ENCODE data around the gene LGALS4. TPM values are rescaled to one million over a fixed set of nuclear protein-coding genes. Genes with fewer than 3 reads are reported as not detected.
"Not testable (repeated sequence)": the region's sequence is repeated elsewhere in the genome, so short reads cannot be mapped to it uniquely, and the experiment has no call there.

LGALS4 gene
- total RNA-seq, 1 experiment from 2014 or later, result not detected

DNA sequence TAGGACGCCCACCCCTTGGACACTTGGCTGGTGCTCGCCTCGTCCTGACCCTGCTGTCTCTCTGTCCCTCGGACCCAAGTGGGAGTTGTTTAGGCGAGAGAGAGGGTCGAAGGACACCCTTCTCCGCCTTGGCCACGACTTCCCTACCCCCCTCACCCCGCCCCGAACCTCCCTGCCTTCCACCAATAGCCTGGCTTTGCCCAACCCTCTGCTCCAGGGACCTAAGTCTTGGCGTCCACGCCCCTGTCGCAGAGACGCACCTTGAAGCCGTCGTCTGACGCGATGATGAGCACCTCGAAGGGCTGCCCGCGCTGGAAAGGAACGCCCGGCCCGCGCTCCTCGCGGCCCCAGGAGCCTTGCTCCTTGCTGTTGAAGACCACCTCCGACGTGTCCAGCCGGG lies 41.2 kb downstream of the LGALS4 start:
- H3K4me3 ChIP-seq; H3K9me3 ChIP-seq (replicated peaks); DNase-seq (ENCODE audit: low read depth in 1 of 2, low spot score in 2 of 2); H3K36me3 ChIP-seq; H3K4me1 ChIP-seq (replicated peaks); H3K27ac ChIP-seq; H3K27me3 ChIP-seq (replicated peaks): not testable (repeated sequence)

DNA sequence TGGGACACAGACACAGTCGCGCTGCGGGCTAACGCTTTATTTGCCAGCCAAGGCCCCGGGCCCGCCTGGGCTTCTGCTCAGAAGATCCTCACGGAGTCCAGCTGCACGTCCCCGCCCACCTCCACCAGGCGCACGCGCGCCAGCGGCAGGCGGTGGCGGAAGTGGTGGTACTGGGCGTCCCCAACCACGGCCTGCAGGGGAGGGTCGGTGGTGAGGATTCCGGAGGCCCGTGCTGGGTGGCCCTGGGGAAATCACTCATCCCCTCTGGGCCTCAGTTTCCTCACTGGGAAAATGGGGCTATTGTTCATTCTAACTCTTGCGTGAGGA lies 41.8 kb downstream of the LGALS4 start:
- not testable (repeated sequence) for H3K9me3 ChIP-seq (replicated peaks); H3K4me1 ChIP-seq (replicated peaks); H3K4me3 ChIP-seq; DNase-seq (ENCODE audit: low read depth in 1 of 2, low spot score in 2 of 2); H3K36me3 ChIP-seq; H3K27me3 ChIP-seq (replicated peaks); H3K27ac ChIP-seq

DNA sequence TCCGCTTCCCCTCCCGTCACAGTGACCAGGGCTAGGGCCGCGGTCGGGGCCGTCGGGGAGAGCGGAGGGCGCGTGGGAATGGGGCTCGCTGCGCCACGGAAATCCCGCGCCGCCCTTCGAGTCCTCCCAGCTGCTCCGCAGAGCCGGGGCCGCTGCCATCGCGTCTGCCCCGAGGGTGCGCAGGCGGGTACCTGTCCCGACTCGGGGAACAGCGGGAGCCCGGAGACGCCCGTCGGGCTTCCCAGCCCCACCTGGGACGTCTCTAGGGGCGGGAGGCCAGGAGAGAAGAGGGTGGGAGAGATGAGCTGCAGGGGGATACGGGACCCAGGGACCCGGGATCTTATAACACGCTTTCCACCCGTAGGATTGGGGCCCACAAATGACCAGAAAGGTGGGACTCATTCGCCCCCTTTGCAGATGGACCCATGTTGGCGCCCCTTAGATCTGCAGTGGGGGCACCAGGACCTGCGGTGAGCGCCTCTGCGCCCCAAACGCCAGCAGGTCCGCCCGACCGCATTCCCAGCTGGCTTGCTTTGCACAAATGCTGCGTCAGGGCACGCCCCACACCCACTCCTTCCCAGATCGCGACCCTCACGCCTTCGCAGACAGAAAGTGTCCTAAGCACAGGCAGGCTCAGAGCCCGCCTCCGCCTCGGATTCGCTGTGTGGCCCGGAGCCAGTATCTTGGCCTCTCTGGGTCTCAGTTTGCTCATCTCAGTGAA lies 42.4 kb downstream of the LGALS4 start:
- not testable (repeated sequence) for H3K9me3 ChIP-seq (replicated peaks); H3K4me3 ChIP-seq; H3K27me3 ChIP-seq (replicated peaks); DNase-seq (ENCODE audit: low read depth in 1 of 2, low spot score in 2 of 2); H3K27ac ChIP-seq; H3K36me3 ChIP-seq; H3K4me1 ChIP-seq (replicated peaks)

DNA sequence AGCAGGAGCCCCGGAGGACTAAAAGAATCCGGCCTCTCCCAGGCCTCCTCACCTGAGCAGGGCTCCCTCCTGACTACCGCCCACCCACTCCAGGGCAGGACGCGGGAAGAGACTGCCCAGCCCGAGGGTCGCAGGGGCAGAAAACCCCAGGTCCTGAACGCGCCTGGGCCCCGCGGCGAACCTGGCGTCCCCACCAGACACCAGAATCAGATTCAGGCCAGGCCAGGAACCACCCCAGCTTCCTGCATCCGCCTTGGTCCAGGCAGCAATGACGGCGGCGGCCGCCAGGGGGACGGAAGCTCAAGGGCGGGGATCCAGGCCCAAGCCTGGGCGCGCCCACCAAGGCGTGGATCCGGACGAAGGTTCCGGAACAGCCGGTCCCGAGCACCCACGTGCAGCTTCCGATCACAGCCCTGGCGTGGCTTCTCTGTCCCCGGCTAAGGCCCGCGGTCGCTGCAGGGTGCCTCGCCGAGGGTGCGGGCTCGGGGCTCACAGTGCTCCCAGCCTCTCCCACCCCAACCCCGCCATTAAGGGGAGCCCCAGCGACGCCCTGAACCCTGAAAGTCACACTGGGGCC lies 43.0 kb downstream of the LGALS4 start:
- peak; percentile 28 to 72 for DNase-seq (ENCODE audit: low read depth in 1 of 2, low spot score in 2 of 2)
- H3K27ac ChIP-seq, result no peak overlapping the region
- no peak overlapping the region for H3K4me3 ChIP-seq

DNA sequence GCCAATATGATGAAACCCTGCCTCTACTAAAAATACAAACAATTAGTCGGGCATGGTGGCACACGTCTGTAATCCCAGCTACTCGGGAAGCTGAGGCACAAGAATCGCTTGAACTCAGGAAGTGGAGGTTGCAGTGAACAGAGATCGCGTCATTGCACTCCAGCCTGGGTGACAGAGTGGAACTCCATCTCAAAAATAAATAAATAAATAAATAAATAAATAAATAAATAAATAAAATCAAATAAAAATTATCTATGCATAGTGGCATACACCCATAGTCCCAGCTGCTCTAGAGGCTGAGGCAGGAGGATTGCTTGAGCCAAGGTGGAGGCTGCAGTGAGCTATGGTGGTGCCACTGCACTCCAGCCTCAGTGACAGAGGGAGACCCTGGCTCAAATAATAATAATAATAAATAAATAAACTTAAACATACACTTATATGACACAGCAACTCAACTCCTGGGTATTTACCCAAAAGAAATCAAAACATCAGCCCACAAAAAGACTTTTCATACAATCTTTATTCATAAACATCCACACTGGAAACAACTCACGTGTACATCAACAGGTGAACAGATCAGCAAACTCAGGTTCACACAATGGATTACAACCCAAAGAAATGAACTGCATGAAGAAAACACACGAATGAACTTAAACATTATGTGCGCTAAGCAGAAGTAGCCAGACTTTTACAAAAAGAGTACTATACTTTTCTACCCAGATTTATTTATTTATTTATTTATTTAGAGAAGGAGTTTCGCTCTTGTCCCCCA lies 46.3 kb downstream of the LGALS4 start:
- Histone ChIP-seq H3K36me3 (no peaks in the 10 kb centered on the region), H3K9me3 (replicated peaks) (no peaks in the 10 kb centered on the region), H3K4me3 (no peak overlapping the region), H3K27ac (no peak overlapping the region), H3K27me3 (replicated peaks) (no peaks in the 10 kb centered on the region), H3K4me1 (replicated peaks) (peaks cover 6% of the 10 kb centered on the region; the same call in 1 of the 2 replicates)
- no peak for DNase-seq (ENCODE audit: low read depth in 1 of 2, low spot score in 2 of 2)

More for the DNA sequence above, 43.0 kb downstream of the LGALS4 start:
- no peaks in the 10 kb centered on the region for H3K9me3 ChIP-seq (replicated peaks)
- H3K4me1 ChIP-seq (replicated peaks), result peaks cover 6% of the 10 kb centered on the region; the same call in 1 of the 2 replicates
- no peaks in the 10 kb centered on the region for H3K27me3 ChIP-seq (replicated peaks)
- no peaks in the 10 kb centered on the region for H3K36me3 ChIP-seq

DNA sequence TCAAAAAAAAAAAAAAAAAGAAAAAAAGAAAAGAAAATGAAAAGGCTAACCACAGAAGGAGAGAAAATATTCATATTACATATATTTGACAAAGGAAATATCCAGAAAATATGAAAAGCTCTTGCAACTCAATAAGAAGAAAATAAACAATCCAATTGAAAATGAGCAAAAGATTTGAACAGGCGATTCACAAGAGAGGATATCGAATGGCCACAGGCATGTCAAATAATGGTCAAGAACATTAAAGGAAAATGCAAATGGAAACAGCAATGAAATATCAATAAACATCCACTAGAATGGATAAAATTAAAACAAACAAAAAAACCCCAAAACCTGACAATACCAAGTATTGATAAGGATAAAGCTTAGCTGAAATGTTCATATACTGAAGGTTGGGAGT lies 47.5 kb downstream of the LGALS4 start:
- no peak overlapping the region for H3K4me3 ChIP-seq
- H3K36me3 ChIP-seq, result no peaks in the 10 kb centered on the region
- DNase-seq (ENCODE audit: low read depth in 1 of 2, low spot score in 2 of 2), result no peak
- peaks cover 6% of the 10 kb centered on the region; the same call in 1 of the 2 replicates for H3K4me1 ChIP-seq (replicated peaks)
- no peaks in the 10 kb centered on the region for H3K9me3 ChIP-seq (replicated peaks)
- H3K27ac ChIP-seq, result no peak overlapping the region
- no peaks in the 10 kb centered on the region for H3K27me3 ChIP-seq (replicated peaks)

DNA sequence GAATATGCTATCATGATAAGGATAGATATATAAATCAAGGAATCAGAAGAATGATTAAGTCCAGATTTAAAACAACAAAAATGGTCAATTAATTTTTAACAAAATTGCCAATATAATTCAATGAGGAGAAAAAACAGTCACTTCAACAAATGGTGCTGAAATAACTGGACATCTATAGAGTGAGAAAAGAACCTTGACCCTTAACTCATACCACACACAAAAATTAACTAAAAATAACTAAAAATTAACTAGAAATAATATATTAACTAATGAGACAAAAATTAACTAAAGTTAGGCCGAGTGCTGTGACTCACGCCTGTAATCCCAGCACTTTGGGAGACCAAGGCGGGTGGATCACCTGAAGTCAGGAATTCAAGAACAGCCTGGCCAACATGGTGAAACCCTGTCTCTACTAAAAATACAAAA lies 48.9 kb downstream of the LGALS4 start:
- no peak overlapping the region for H3K27ac ChIP-seq
- no peaks in the 10 kb centered on the region for H3K27me3 ChIP-seq (replicated peaks)
- no peak for DNase-seq (ENCODE audit: low read depth in 1 of 2, low spot score in 2 of 2)
- H3K36me3 ChIP-seq, result no peaks in the 10 kb centered on the region
- H3K4me3 ChIP-seq, result no peak overlapping the region
- H3K9me3 ChIP-seq (replicated peaks), result no peaks in the 10 kb centered on the region
- H3K4me1 ChIP-seq (replicated peaks), result no peaks in the 10 kb centered on the region

DNA sequence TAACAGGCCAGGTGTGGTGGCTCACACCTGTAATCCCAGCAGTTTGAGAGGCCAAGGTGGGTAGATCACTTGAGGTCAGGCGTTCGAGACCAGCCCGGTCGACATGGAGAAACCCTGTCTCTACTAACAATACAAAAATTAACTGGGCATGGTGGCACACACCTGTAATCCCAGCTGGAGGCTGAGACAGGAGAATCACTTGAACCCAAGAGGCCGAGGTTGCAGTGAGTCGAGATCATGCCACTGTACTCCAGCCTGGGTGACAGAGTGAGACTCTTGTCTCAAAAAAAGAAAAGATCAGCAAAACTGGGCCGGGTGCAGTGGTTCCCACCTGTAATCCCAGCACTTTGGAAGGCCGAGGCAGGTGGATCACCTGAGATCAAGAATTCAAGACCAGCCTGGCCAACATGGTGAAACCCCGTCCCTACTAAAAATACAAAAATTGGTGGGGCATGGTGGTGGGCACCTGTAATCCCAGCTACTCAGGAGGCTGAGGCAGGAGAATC lies 50.8 kb downstream of the LGALS4 start:
- not testable (repeated sequence) for H3K4me3 ChIP-seq; H3K36me3 ChIP-seq; H3K9me3 ChIP-seq (replicated peaks); H3K27me3 ChIP-seq (replicated peaks); H3K4me1 ChIP-seq (replicated peaks); H3K27ac ChIP-seq; DNase-seq (ENCODE audit: low read depth in 1 of 2, low spot score in 2 of 2)

DNA sequence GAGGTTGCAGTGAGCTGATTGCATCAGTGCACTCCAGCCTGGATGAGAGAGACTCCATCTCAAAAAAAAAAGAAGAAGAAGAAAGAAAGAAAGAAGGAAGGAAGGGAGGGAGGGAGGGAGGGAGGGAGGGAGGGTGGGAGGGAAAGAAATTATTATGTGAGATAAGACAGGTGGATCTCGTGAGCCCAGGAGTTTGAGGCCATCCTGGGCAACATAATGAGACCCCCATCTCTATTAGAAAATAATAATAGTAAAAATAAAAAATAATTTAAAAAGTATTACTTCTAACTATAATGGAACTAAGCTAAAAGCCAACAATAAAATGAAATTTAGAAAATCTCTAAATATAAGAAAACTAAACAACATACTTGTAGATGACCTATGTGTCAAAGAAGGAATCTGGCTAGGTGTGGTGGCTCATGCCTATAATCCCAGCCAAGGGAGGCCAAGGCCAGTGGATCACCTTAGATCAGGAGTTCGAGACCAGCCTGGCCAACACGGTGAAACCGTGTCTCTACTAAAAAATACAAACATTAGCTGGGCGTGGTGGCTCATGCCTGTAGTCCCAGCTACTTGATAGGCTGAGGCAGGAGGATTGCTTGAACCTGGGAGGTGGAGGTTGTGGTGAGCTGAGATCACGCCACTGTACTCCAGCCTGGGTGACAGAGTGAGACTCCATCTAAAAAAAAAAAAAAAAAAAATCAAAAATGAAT lies 51.8 kb downstream of the LGALS4 start:
- H3K36me3 ChIP-seq; H3K4me3 ChIP-seq; DNase-seq (ENCODE audit: low read depth in 1 of 2, low spot score in 2 of 2); H3K27ac ChIP-seq; H3K9me3 ChIP-seq (replicated peaks); H3K4me1 ChIP-seq (replicated peaks); H3K27me3 ChIP-seq (replicated peaks): not testable (repeated sequence)

DNA sequence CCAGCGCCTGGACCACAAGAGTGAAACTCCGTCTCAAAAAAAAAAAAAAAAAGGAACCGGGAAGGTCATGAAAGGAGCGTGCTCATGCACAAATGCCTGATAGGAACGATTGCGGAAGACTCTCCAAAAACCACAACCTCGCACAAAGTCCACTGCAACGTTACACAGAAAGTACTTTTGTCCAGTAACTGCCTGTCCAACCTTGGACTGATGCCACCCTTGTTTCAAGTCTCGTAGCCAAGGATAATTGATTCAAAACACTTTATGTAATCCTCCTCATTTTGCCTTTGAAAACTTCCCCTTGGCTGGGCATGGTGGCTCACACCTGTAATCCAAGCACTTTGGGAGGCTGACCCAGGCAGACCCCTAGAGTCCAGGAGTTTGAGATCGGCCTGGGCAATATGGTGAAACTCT lies 53.1 kb downstream of the LGALS4 start:
- H3K4me3 ChIP-seq, result no peak overlapping the region

DNA sequence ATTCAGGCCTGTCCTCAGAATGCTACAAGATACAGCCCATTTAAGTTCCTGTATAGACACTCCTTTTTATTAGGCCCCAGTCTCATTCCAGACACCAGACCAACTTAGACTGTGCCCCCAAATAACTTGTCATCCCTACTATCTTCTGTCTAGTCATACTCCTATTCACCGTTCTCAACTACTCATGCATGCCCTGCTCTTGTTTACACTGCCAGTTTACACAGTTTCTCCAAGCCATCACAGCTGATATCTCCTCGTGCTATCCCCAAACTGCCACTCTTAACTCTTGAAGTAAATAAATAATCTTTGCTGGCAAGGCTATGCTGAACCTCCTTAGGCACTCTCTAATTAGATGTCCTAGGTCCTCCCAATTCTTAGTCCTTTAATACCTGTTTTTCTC lies 58.5 kb downstream of the LGALS4 start:
- not testable (repeated sequence) for H3K36me3 ChIP-seq; H3K9me3 ChIP-seq (replicated peaks); H3K4me3 ChIP-seq; H3K4me1 ChIP-seq (replicated peaks); H3K27ac ChIP-seq; H3K27me3 ChIP-seq (replicated peaks); DNase-seq (ENCODE audit: low read depth in 1 of 2, low spot score in 2 of 2)

More for the DNA sequence above, 53.1 kb downstream of the LGALS4 start:
- H3K4me1 ChIP-seq (replicated peaks), result no peaks in the 10 kb centered on the region
- H3K36me3 ChIP-seq, result no peaks in the 10 kb centered on the region
- no peak overlapping the region for H3K27ac ChIP-seq
- H3K27me3 ChIP-seq (replicated peaks), result no peaks in the 10 kb centered on the region
- H3K9me3 ChIP-seq (replicated peaks), result no peaks in the 10 kb centered on the region
- DNase-seq (ENCODE audit: low read depth in 1 of 2, low spot score in 2 of 2), result no peak

DNA sequence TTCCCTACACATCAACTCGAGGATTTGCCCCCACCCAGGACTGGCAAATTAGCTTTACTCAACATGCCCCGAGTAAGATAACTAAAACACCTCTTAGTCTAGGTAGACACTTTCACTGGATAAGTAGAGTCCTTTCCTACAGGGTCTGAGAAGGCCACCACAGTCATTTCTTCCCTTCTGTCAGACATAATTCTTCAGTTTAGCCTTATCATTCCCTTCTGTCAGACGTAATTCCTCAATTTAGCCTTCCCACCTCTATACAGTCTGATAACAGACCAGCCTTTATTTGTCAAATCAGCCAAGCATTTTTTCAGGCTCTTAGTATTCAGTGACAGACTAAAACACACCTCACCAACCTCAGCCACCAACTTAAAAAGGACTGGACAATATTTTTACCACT lies 59.0 kb downstream of the LGALS4 start:
- H3K4me1 ChIP-seq (replicated peaks); H3K27me3 ChIP-seq (replicated peaks); H3K27ac ChIP-seq; H3K36me3 ChIP-seq; DNase-seq (ENCODE audit: low read depth in 1 of 2, low spot score in 2 of 2); H3K9me3 ChIP-seq (replicated peaks); H3K4me3 ChIP-seq: not testable (repeated sequence)

Measured in SJSA1 (cell line).